CD4-positive, CD25-positive, alpha-beta regulatory T cell (primary cell): ENCODE data around the gene EXOC1. TPM values are rescaled to one million over a fixed set of nuclear protein-coding genes. Genes with fewer than 3 reads are reported as not detected.

ENCODE experiments used
- ATAC-seq, 2 donors: fragments of 150-1000 bp; cut with Tn5 transposase; one replicate each; pipeline ENCODE4 v1.10.0; 2021; ENCODE audit warnings: low read depth in 2 of 2, moderate number of reproducible peaks in 2 of 2, moderate library complexity in 1 of 2
- DNase-seq, 3 donors: peaks; one replicate each; pipeline versions ENCODE4 v3.0.0 to v3.0.0-alpha.2; 2012 to 2022; ENCODE audit warnings: mixed read lengths in 1 of 3
- H3K27ac ChIP-seq: one replicate; pipeline ENCODE4 v1.7.0; 2013; ENCODE audit warnings: mild to moderate bottlenecking, low read length; ENCODE audit not compliant: insufficient read depth, poor library complexity, severe bottlenecking
- H3K27me3 ChIP-seq: one replicate; pipeline ENCODE4 v1.7.0; 2013; ENCODE audit warnings: low read length; ENCODE audit not compliant: control insufficient read depth, insufficient read depth
- H3K36me3 ChIP-seq: one replicate; pipeline ENCODE4 v1.7.0; 2013; ENCODE audit warnings: mild to moderate bottlenecking, low read length, moderate library complexity; ENCODE audit not compliant: control insufficient read depth, insufficient read depth
- H3K4me1 ChIP-seq: 2 replicates; pipeline ENCODE4 v1.7.0; 2013; ENCODE audit warnings: mild to moderate bottlenecking, low read length; ENCODE audit not compliant: insufficient read depth, control insufficient read depth, poor library complexity, severe bottlenecking
- H3K4me3 ChIP-seq: one replicate; pipeline ENCODE4 v1.7.0; 2013; ENCODE audit warnings: low read depth, mild to moderate bottlenecking, low read length, moderate library complexity
- H3K9me3 ChIP-seq, 2 experiments: 1 replicate in 1 of 2; 2 replicates in 1 of 2; pipeline ENCODE4 v1.7.0; 2013; ENCODE audit warnings: low read length in 2 of 2, mild to moderate bottlenecking in 1 of 2, moderate library complexity in 1 of 2; ENCODE audit not compliant: control insufficient read depth in 2 of 2
- H3K27ac Mint-ChIP-seq, 3 donors: one replicate each; pipeline ENCODE4 v1.8.0; 2020 to 2022; ENCODE audit warnings: mild to moderate bottlenecking in 3 of 3, mixed read lengths in 3 of 3, moderate library complexity in 2 of 3
- H3K27me3 Mint-ChIP-seq: one replicate; pipeline ENCODE4 v1.8.0; 2022; ENCODE audit warnings: mild to moderate bottlenecking, mixed read lengths
- H3K36me3 Mint-ChIP-seq: one replicate; pipeline ENCODE4 v1.8.0; 2020; ENCODE audit warnings: mixed read lengths
- H3K4me1 Mint-ChIP-seq, 4 donors: one replicate each; pipeline ENCODE4 v1.8.0; 2020 to 2022; ENCODE audit warnings: mixed read lengths in 4 of 4, mild to moderate bottlenecking in 1 of 4
- H3K4me3 Mint-ChIP-seq, 4 donors: one replicate each; pipeline ENCODE4 v1.8.0; 2020 to 2022; ENCODE audit warnings: mild to moderate bottlenecking in 4 of 4, mixed read lengths in 4 of 4, moderate library complexity in 3 of 4
- H3K9me3 Mint-ChIP-seq, 7 donors: one replicate each; pipeline ENCODE4 v1.8.0; 2020 to 2022; ENCODE audit warnings: mixed read lengths in 7 of 7, mild to moderate bottlenecking in 3 of 7, moderate library complexity in 2 of 7
- polyA plus RNA-seq, 4 donors: library from polyadenylated mRNA; unstranded; fragments of 300-500 nt; fragmentation: Illumina TruSeq; gene quantifications; one replicate each; pipeline ENCODE4 v1.2.3, GENCODE V29; 2021
- total RNA-seq: library from RNA; stranded (reverse); gene quantifications from one replicate; pipeline ENCODE4 v1.2.3, GENCODE V29; 2022

The EXOC1 gene
- total and polyA plus RNA-seq, 5 donors from 2014 or later = 14.8 to 24.3 (median 17.1) TPM

GRCh38 chr4:55854129-55854528, 681 bp downstream of the EXOC1 start:
- DNase-seq (peak in 1 of 3 donors; percentile 20), ATAC-seq (no peak)
- Mint-ChIP-seq H3K4me1 (peaks cover 22 to 48% (median 38%) of the 10 kb centered on the region in 4 donors), H3K4me3 (no peak overlapping the region), H3K9me3 (peaks cover 0 to 4% (median 0%) of the 10 kb centered on the region in 7 donors), H3K27me3 (peaks cover 7% of the 10 kb centered on the region), H3K36me3 (peaks cover 12% of the 10 kb centered on the region), H3K27ac (peak overlapping the region in 2 of 3 donors; percentile 95 to 97)
- peaks cover 39% of the 10 kb centered on the region for H3K4me1 ChIP-seq
- peak overlapping the region; percentile 88 for H3K4me3 ChIP-seq
- no peaks in the 10 kb centered on the region for H3K9me3 ChIP-seq
- H3K36me3 ChIP-seq = peaks cover 15% of the 10 kb centered on the region
- H3K27me3 ChIP-seq = no peaks in the 10 kb centered on the region
- peak overlapping the region; percentile 85 for H3K27ac ChIP-seq

GRCh38 chr4:55857586-55857985, 4.1 kb downstream of the EXOC1 start:
- Histone ChIP-seq H3K36me3 (peaks cover 37% of the 10 kb centered on the region), H3K4me3 (no peak overlapping the region), H3K27me3 (no peaks in the 10 kb centered on the region), H3K4me1 (peaks cover 27% of the 10 kb centered on the region), H3K9me3 (no peaks in the 10 kb centered on the region), H3K27ac (no peak overlapping the region)
- H3K36me3 Mint-ChIP-seq = peaks cover 24% of the 10 kb centered on the region
- ATAC-seq (no peak), DNase-seq (no peak)
- no peaks in the 10 kb centered on the region for H3K27me3 Mint-ChIP-seq
- H3K4me1 Mint-ChIP-seq = peaks cover 16 to 37% (median 29%) of the 10 kb centered on the region in 4 donors
- H3K4me3 Mint-ChIP-seq = peak overlapping the region in 1 of 4 donors; percentile 46
- H3K9me3 Mint-ChIP-seq = peaks cover 0 to 2% (median 0%) of the 10 kb centered on the region in 7 donors
- H3K27ac Mint-ChIP-seq = peak overlapping the region in 1 of 3 donors; percentile 11

DNA sequence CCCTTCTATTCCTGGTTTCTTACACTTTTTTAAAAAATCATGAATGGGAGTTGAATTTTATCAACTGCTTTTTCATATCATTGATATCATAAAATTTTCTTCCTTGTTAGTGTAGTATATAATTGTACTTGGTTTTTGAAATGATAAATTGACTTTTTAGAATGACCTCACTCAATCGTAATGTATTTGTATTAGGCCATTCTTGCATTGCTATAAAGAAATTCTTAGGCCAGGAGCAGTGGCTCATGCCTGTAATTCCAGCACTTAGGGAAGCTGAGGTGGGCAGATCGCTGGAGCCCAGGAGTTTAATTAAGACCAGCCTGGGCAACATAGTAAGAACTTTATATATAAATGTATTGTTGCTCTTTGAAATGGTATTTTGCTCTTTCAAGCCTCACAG, 6.3 kb downstream of the EXOC1 start:
- H3K36me3 Mint-ChIP-seq = peaks cover 28% of the 10 kb centered on the region
- no peak overlapping the region for H3K4me3 Mint-ChIP-seq
- no peak overlapping the region for H3K27ac Mint-ChIP-seq
- Histone ChIP-seq H3K4me1 (peaks cover 12% of the 10 kb centered on the region), H3K36me3 (peaks cover 54% of the 10 kb centered on the region), H3K27me3 (no peaks in the 10 kb centered on the region), H3K27ac (no peak overlapping the region), H3K4me3 (no peak overlapping the region), H3K9me3 (no peaks in the 10 kb centered on the region)
- H3K4me1 Mint-ChIP-seq = peaks cover 15 to 26% (median 22%) of the 10 kb centered on the region in 4 donors
- ATAC-seq (no peak), DNase-seq (no peak)
- peaks cover 0 to 2% (median 0%) of the 10 kb centered on the region in 7 donors for H3K9me3 Mint-ChIP-seq
- H3K27me3 Mint-ChIP-seq = no peaks in the 10 kb centered on the region

DNA sequence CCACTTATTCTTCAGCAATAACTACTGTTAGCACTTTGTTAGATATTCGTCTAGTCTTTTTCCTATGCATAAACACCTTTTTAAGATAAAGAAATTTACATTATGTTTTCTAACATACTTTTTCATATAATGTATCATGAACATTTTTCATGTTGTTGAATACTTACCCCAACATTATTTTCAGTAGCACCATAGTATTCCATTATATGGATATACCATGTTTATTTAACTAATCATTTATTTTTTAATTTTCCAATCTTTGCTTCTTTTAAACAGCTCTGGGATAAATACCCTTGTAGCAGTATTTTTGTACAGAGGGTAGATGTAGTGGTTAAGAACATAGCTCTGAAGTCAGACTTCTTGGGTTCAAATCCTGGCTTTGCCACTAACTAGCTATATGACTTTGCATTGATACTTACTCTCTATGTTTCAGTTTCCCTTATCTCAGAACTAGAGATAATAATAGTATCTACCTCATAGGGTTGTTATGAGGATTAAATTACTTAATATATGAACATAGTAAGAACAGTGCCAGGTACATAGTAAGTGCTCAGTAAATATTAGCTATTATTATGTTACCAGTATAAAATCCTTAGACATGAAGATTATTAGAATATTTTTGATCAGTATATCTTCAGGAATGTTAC, 11.3 kb downstream of the EXOC1 start:
- no peaks in the 10 kb centered on the region for H3K27me3 Mint-ChIP-seq
- H3K36me3 ChIP-seq = peaks cover 63% of the 10 kb centered on the region
- peaks cover 34% of the 10 kb centered on the region for H3K36me3 Mint-ChIP-seq
- DNase-seq = no peak
- no peak overlapping the region for H3K27ac Mint-ChIP-seq
- no peaks in the 10 kb centered on the region for H3K27me3 ChIP-seq
- no peaks in the 10 kb centered on the region for H3K9me3 ChIP-seq
- peaks cover 5% of the 10 kb centered on the region for H3K4me1 ChIP-seq
- no peak overlapping the region for H3K4me3 Mint-ChIP-seq
- H3K4me1 Mint-ChIP-seq = peaks cover 20 to 28% (median 24%) of the 10 kb centered on the region in 4 donors
- H3K27ac ChIP-seq = no peak overlapping the region
- no peak overlapping the region for H3K4me3 ChIP-seq
- no peak for ATAC-seq
- no peaks in the 10 kb centered on the region for H3K9me3 Mint-ChIP-seq

DNA sequence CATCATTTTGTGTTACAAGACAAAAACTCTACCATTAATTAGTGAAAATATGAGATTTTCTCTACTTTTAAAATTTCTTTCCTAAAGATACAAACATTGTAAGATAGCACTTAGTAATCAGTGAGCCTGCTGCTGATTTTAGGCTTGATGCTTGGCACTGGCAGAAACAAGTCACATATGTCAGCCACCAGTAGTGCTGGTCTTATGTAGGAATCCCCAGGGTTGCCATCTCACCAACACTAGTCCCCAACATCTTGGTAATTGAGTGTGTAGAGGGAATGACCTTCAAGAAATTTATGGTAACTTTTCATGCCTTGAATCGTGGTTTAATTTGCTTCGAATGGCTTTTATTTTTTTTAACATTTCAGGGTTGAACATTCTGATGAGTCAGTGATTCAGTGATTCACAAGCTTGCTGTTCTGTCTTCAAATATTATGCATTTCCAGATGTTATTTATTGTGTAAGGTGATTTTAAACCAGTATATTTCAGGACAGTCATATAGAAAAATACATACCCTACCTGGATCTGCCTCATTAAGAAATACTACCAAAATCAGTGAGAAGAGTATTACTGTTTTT, 11.9 kb downstream of the EXOC1 start:
- no peak overlapping the region for H3K4me3 Mint-ChIP-seq
- H3K9me3 ChIP-seq = no peaks in the 10 kb centered on the region
- H3K4me1 Mint-ChIP-seq = peaks cover 16 to 28% (median 22%) of the 10 kb centered on the region in 4 donors
- H3K27ac ChIP-seq = no peak overlapping the region
- no peaks in the 10 kb centered on the region for H3K27me3 Mint-ChIP-seq
- peak overlapping the region in 1 of 3 donors; percentile 20 for H3K27ac Mint-ChIP-seq
- ATAC-seq (no peak), DNase-seq (no peak)
- H3K4me1 ChIP-seq = peaks cover 5% of the 10 kb centered on the region
- no peak overlapping the region for H3K4me3 ChIP-seq
- peaks cover 63% of the 10 kb centered on the region for H3K36me3 ChIP-seq
- H3K9me3 Mint-ChIP-seq = no peaks in the 10 kb centered on the region
- H3K36me3 Mint-ChIP-seq = peaks cover 38% of the 10 kb centered on the region
- no peaks in the 10 kb centered on the region for H3K27me3 ChIP-seq

DNA sequence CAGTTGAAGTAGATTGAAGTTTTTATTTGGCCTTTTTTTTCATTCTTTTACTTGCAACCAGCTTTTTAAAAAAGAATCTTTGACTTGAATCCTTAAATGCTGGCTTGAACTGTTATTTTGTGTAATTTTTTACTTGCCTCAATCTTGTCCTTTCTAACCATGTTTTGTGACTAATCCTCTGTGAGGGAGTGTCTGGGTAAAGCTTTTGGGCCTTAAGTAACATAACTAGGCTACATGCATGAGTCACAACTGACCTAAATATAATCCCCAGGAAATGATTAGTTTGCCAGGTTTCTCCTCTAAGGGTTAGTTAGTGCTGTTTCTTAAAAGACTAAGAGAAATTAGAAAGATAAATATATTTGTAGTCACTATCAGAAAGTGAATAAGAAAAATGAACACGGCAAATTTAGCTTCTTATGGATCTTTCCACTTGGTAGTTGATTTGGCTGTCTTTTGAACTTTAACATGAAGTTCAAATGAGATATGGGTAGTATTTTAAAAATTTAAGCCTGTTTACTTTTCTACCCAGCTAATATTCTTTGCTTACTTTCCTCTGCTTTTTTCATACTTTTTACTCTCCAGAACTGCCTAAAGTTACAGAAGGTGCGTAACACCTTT, 13.0 kb downstream of the EXOC1 start:
- H3K27me3 Mint-ChIP-seq = no peaks in the 10 kb centered on the region
- peak; percentile 73 to 78 for ATAC-seq
- H3K36me3 Mint-ChIP-seq = peaks cover 42% of the 10 kb centered on the region
- no peak overlapping the region for H3K4me3 Mint-ChIP-seq
- H3K4me1 Mint-ChIP-seq = peaks cover 14 to 22% (median 18%) of the 10 kb centered on the region in 4 donors
- peak overlapping the region in 1 of 3 donors; percentile 48 for H3K27ac Mint-ChIP-seq
- DNase-seq = peak in 1 of 3 donors; percentile 45
- peaks cover 5% of the 10 kb centered on the region for H3K4me1 ChIP-seq
- peaks cover 65% of the 10 kb centered on the region for H3K36me3 ChIP-seq
- H3K9me3 ChIP-seq = no peaks in the 10 kb centered on the region
- no peak overlapping the region for H3K27ac ChIP-seq
- no peaks in the 10 kb centered on the region for H3K27me3 ChIP-seq
- no peaks in the 10 kb centered on the region for H3K9me3 Mint-ChIP-seq
- H3K4me3 ChIP-seq = no peak overlapping the region

- Histone ChIP-seq H3K27ac (no peak overlapping the region), H3K27me3 (no peaks in the 10 kb centered on the region), H3K9me3 (no peaks in the 10 kb centered on the region), H3K36me3 (peaks cover 70% of the 10 kb centered on the region), H3K4me3 (peak overlapping the region; percentile 35), H3K4me1 (peaks cover 5% of the 10 kb centered on the region)
- Mint-ChIP-seq H3K27ac (no peak overlapping the region), H3K4me3 (no peak overlapping the region), H3K27me3 (no peaks in the 10 kb centered on the region), H3K9me3 (no peaks in the 10 kb centered on the region), H3K4me1 (peaks cover 14 to 20% (median 16%) of the 10 kb centered on the region in 4 donors), H3K36me3 (peaks cover 39% of the 10 kb centered on the region)
- DNase-seq = peak; percentile 16 to 74 (median 57)
- peak; percentile 84 to 87 for ATAC-seq
Observed at GRCh38 chr4:55866973-55867574, 13.6 kb downstream of the EXOC1 start.
